HL-60/S4 treated with phorbol 12-myristate 13-acetate at 8.2 ng/mL for 4 days and 3 days (cell line): ENCODE measurements around the gene RGS3.

ENCODE experiments used
- in situ Hi-C: fragments of 300-500 bp; cut with MboI; formaldehyde crosslinking; loops from 2 replicates; pipeline ENCODE4 v1.15.0; 2022; ENCODE audit warnings: low sequenced_read_pairs

Gene RGS3

GRCh38 chr9:113509463-113509862 lies 45.9 kb downstream of the RGS3 start:
- in situ Hi-C loops = no loop called here

- in situ Hi-C loops = loop anchor here (10.0 kb wide), 1 partner anchor 74 kb away; no protein-coding TSS in a partner anchor
Observed at GRCh38 chr9:113511047-113511521, 47.6 kb downstream of the RGS3 start.

- in situ Hi-C loops = loop anchor here (10.0 kb wide), 1 partner anchor 73 kb away; no protein-coding TSS in a partner anchor
Observed at GRCh38 chr9:113511856-113512761, 48.6 kb downstream of the RGS3 start.

- in situ Hi-C loops = loop anchor here (10.0 kb wide), 1 partner anchor 72 kb away; no protein-coding TSS in a partner anchor
Observed at GRCh38 chr9:113513111-113513510, 49.6 kb downstream of the RGS3 start.

GRCh38 chr9:113513536-113513935 lies 50.0 kb downstream of the RGS3 start:
- in situ Hi-C loops = loop anchor here (10.0 kb wide), 1 partner anchor 71 kb away; no protein-coding TSS in a partner anchor

GRCh38 chr9:113514061-113514460 lies 50.5 kb downstream of the RGS3 start:
- in situ Hi-C loops = loop anchor here (10.0 kb wide), 1 partner anchor 71 kb away; no protein-coding TSS in a partner anchor

- in situ Hi-C loops = loop anchor here (10.0 kb wide), 1 partner anchor 70 kb away; no protein-coding TSS in a partner anchor
Observed at GRCh38 chr9:113514748-113515147, 51.2 kb downstream of the RGS3 start.

- in situ Hi-C loops = loop anchor here (10.0 kb wide), 1 partner anchor 69 kb away; no protein-coding TSS in a partner anchor
Observed at GRCh38 chr9:113515862-113516261, 52.3 kb downstream of the RGS3 start.

GRCh38 chr9:113516840-113517577 lies 53.5 kb downstream of the RGS3 start:
- in situ Hi-C loops = loop anchor here (10.0 kb wide), 1 partner anchor 68 kb away; no protein-coding TSS in a partner anchor

GRCh38 chr9:113519426-113520108 lies 56.0 kb downstream of the RGS3 start:
- in situ Hi-C loops = loop anchor here (10.0 kb wide), 1 partner anchor 65 kb away; no protein-coding TSS in a partner anchor

GRCh38 chr9:113520109-113520642 lies 56.6 kb downstream of the RGS3 start:
- in situ Hi-C loops = no loop called here

- in situ Hi-C loops = no loop called here
Observed at GRCh38 chr9:113521693-113522255, 58.2 kb downstream of the RGS3 start.

- in situ Hi-C loops = no loop called here
Observed at GRCh38 chr9:113522419-113522818, 58.9 kb downstream of the RGS3 start.

- in situ Hi-C loops = no loop called here
Observed at GRCh38 chr9:113522858-113523257, 59.3 kb downstream of the RGS3 start.

- in situ Hi-C loops = no loop called here
Observed at GRCh38 chr9:113523421-113524141, 60.1 kb downstream of the RGS3 start.

GRCh38 chr9:113524468-113524867 lies 60.9 kb downstream of the RGS3 start:
- in situ Hi-C loops = no loop called here

- in situ Hi-C loops = no loop called here
Observed at GRCh38 chr9:113525205-113525604, 61.7 kb downstream of the RGS3 start.

- in situ Hi-C loops = no loop called here
Observed at GRCh38 chr9:113525831-113526230, 62.3 kb downstream of the RGS3 start.

- in situ Hi-C loops = no loop called here
Observed at GRCh38 chr9:113526231-113526746, 62.8 kb downstream of the RGS3 start.
